Cardiac septum (tissue), 1 donor: ENCODE measurements around the gene IQGAP2. TPM values are rescaled to one million over a fixed set of nuclear protein-coding genes. Genes with fewer than 3 reads are reported as not detected.
"Not testable (repeated sequence)": the region's sequence is repeated elsewhere in the genome, so short reads cannot be mapped to it uniquely, and the experiment has no call there.

Experiments used
- DNase-seq: peaks from one replicate; pipeline ENCODE4 v3.0.0-alpha.2; 2020; ENCODE audit warnings: low spot score
- intact Hi-C: fragments of 100-400 bp; cut with DNase I; formaldehyde crosslinking; loops from one replicate; pipeline ENCODE4 v1.14.0; 2022
- total RNA-seq: library from RNA; stranded (reverse); fragmentation: NEBNext Ultra II Directional; extraction: Animal tissue kit (Norgen Biotek cat#: 25700); gene quantifications from one replicate; pipeline ENCODE4 v1.2.1, GENCODE V29; 2021
- donor health status: DM: no; HTN: no; CAD: no.

IQGAP2 gene
- total RNA-seq, 1 donor from 2014 or later = 7.9 TPM

DNA sequence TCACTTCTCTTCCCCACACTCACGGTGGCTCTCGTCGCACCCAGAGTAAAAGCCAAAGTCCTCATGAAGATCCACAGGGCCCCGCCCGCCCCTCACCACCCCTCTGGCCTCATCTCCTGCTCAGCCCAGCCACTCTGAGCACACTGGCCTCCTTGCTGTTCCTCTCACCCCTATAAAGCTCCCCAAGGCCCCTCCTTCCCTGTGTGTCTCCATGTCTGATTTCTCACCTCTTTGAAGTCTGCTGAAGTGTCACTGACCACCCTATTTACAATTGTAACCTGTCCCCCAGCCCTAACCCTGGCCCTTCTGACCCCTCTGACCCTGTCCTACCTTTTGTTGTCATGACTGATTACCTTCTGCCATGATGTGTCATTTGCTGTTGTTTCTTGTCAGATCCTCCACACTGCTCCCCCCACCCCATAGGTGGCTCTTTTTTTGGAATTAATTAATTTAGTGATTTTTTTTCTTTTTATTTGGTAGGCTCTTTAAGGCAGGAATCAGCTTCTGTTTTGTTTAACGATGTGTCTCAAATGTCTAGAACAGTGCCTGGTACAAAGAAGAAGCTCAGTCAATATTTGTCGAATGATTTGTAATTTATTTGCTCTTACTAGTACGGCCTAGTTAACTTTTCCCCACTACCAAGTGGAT, 90.2 kb downstream of the IQGAP2 start:
- intact Hi-C loops = no loop called here
- DNase-seq = no peak

DNA sequence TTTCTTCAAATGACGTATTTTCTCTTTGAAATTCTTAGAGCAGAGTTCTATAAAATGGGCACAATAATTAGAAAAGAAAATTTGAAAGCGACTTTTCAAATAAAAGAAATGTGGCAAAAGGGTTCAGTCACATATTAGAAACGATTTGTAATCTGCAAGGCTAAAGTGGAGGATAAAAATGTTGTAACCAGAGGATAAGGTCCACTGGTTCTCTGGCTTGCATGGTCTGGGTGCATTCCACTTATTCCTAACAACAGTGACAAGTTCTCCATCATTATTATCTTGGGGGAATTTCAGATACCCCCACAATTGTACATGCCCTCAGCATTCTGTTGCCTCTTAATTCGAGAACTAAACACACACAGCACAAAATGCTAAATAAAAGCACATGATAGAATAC, 91.1 kb downstream of the IQGAP2 start:
- no peak for DNase-seq
- intact Hi-C loops = no loop called here

GRCh38 chr5:76495870-76496269, 92.8 kb downstream of the IQGAP2 start:
- intact Hi-C loops = no loop called here
- DNase-seq = no peak

- intact Hi-C loops = no loop called here
- no peak for DNase-seq
These were observed 94.0 kb downstream of the IQGAP2 start for GRCh38 chr5:76497065-76497460.

DNA sequence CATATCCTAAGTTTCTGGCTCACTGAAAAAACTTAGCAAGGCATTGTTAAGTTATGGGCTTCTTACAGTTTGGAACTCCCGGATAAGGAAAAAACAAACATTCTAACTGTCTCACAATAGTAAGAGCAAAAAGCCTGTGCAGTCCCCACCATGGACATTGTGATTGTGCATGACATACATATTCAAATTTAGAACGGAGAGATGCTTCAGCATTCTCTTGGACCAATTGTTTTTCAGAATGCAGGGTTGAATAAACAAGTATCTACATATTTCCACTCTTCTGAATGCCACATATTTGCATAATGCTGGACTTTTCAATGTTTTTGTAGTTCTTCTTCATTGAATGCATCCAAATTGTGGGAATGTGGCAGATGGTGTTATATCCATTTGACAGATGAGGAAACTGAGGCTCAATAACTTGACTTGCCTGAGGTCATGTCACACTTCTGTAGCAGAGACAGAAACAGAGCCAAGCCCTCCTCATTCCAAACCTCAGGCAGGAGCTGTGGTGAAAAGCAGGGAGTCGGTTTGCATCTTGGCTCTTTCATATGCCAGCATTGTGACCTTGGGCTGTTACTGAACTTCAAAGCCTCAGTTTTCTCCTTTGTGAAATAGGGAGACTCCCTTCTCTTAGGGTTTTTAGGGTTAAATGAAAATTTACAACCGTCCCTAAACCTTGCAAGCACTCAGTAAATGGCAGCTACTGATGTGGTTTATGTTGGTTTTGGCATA, 95.1 kb downstream of the IQGAP2 start:
- intact Hi-C loops = no loop called here
- no peak for DNase-seq

- no peak for DNase-seq
- intact Hi-C loops = no loop called here
These were observed 96.5 kb downstream of the IQGAP2 start for GRCh38 chr5:76499507-76500161.

- intact Hi-C loops = no loop called here
- no peak for DNase-seq
These were observed 97.7 kb downstream of the IQGAP2 start for GRCh38 chr5:76500633-76501393.

DNA sequence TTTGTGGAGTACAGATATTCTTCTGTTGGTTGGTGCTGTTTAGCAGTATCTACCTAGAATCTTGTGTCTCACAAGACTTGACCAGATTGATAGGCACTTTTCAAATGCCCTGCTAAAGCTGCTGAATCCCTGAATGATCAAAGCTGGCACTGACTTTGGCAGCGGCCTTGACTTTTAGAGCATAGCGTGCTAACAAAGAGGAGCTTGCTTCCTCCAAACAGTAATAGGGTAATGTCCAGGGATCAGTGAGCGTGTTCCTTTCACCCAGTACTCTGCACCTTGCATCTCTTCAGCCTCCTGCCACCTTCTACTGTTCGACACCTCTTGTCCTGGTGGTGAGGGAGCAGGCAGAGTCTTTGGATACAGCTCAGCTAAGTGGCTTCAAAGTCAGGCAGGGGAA, 100.8 kb downstream of the IQGAP2 start:
- intact Hi-C loops = no loop called here
- DNase-seq = no peak

DNA sequence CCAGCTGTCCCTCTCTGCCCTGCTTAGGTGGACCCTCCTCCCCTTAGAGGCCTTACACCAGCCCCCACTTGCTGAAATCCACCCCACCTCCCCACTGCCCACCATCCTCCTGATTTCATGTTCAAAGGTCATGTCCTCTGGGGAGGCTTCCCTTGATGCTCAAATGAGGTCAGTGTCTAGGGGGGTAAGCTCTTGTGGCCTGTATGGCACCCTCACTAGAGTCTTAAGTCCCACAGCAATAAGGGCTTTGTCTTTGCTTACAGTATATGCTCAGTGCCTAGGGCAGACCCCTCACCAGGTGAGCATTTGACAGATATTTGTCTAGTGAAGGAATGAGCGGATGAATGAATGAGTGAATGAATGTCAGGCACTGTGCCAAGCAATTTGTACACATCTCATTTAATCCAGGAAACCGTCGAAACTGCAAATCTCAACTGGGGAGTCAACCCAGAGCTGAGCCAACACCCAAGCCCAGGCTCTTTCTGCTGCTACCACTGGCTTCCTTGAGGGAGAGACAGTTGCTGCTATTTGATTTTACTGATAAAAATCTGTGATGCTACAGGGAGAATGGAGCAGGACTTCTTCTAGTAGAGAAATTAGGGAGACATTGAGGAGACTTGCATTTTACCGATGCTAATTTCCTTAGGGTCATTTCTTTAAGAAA, 101.9 kb downstream of the IQGAP2 start:
- intact Hi-C loops = no loop called here
- DNase-seq = no peak

DNA sequence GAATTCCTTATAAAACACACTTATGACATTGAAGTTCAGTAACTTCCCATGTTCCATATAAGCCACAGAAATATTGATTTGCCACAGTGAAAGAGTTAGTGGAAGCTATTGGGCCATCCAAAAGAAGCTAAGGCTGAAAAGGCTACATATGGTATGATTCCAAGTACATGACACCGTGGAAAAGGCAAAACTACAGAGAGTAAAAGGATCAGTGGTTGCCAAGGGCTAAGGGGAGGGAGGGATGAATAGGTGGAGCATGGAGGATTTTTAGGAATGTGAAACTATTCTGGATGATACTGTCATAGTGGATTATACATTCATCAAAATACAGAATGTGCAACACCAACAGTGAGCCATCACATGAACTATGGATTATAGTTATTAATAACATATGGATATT, 110.4 kb downstream of the IQGAP2 start:
- intact Hi-C loops = no loop called here
- DNase-seq = no peak

DNA sequence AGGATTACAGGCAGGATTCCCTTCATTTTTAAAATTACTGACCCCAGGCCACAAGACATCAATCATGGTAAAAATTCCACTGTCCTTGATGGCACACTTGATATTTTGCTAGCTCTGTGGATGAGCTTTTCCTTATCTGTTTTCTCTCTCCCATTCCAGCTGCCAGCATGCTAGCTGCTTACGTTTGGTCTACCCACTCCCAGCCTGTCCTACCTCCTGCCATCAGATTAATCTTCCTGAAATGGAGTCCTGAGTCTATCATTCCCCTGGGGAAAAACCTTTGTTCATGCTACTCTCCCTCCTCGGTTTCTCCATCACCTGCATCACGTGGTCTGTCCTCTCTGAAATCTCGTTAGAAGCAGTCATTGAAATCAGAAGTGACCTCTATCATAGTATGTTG, 111.2 kb downstream of the IQGAP2 start:
- no peak for DNase-seq
- intact Hi-C loops = no loop called here

DNA sequence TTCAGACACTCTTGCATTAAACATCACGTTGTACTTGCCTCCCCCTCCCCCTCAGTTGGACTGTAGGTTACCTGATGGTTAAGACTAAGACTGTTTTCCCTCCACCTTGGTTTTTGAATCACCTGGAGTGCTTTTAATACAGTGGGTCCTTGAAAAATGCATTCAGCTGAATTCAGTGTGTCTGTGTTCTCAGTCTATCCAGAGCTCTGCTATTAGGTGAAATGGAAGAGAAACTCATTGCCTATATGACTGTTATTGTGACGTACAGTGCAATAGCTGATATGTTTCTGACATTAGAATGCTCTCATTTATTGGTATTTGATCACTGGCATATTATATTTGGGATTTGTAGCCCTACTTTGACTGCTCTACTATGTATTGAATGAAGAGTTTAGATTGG, 111.6 kb downstream of the IQGAP2 start:
- no peak for DNase-seq
- intact Hi-C loops = no loop called here

DNA sequence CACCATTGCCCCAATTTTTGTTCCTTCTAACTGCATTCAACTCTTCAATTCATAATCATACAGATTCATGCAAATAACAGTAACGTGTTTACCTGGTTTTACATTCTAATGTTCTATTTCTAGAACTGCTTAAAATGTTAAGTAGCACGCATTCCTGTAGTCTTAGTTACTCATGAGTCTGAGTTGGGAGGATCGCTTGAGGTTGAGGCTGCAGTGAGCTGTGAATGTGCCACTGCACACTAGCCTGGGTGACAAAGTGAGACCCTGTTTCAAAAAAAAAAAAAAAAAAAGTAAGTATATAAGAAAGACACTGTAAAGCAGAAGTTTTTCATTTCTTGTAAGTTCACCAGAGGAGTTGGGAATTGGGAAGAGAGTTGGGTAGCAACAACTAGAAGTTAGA, 114.2 kb downstream of the IQGAP2 start:
- intact Hi-C loops = no loop called here
- DNase-seq = no peak

DNA sequence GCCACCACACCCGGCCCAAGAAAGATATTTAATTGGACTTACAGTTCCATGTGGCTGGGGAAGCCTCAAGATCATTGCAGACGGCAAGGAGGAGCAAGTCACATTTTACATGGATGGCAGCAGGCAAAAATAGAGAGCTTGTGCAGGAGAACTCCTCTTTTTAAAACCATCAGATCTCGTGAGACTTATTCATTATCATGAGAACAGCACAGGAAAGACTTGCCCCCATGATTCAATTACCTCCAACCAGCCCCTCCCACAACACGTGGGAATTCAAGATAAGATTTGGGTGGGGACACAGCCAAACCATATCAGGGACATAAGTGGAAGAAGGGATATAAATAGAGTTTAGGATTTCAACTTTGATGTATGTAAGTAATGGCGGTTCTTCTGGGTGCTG, 115.2 kb downstream of the IQGAP2 start:
- DNase-seq, intact Hi-C loops: not testable (repeated sequence)

DNA sequence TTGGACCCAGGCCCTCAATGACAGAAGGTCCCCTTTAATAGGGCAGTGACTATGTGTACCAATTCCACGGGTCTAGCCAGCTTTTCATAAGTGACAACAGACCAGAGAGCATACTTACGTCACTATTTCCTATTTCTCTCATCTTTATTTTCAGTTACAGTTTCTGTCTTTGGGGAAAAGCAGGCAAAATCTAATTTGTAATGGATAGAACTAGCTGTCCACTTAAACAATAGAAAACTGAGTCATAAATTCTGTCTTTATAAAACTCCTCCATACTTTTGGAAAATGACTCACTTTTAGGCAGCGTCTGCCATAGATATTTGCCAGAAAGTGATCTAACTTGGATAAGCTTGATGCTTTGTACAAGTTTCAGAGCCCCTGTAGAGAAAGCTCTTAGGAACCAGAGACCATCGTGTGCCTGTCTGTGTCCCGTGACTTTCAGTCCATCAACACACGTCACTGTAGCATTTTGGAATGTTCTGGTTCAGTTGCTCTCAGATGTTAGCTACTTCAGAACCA, 118.2 kb downstream of the IQGAP2 start:
- intact Hi-C loops = no loop called here
- DNase-seq = no peak

- intact Hi-C loops = no loop called here
- no peak for DNase-seq
These were observed 119.2 kb downstream of the IQGAP2 start for GRCh38 chr5:76522103-76522935.

- intact Hi-C loops = no loop called here
- no peak for DNase-seq
These were observed 121.2 kb downstream of the IQGAP2 start for GRCh38 chr5:76524101-76524835.

DNA sequence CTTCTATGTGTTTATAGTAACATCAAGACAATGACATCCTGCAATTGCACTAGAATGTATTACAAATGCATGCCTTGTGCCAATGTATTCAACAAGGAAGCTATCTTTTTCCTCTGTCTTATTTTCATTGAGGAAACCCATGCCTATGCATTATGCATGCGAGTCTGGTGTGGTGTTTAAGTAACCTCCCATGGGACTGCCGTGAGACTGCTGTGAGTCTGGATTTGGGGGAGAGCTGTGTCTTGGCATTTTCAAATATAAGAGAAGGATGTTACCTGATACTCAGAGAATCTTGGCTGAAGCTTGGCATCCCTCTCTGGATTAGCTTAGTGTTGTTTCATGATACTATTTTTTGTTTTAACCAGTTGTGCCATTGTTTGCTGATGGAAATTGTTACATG, 121.8 kb downstream of the IQGAP2 start:
- DNase-seq = no peak
- intact Hi-C loops = no loop called here
